IMR-90 (cell line): Measurements from ENCODE around the gene DISC1.

Source experiments
- BHLHE40 ChIP-seq: fragments of 150-350 bp; IDR thresholded peaks from 2 replicates; pipeline ENCODE4 v1.6.1; 2016; ENCODE audit warnings: mild to moderate bottlenecking, low read depth, low read length
- CEBPB ChIP-seq: IDR thresholded peaks from 2 replicates; pipeline ENCODE4 v1.6.1; 2012; ENCODE audit warnings: low read depth, low read length, improper control_type of control experiment
- CHD1 ChIP-seq: IDR thresholded peaks from 2 replicates; pipeline ENCODE4 v1.6.1; 2012; ENCODE audit warnings: low read depth, low read length, improper control_type of control experiment
- FOS ChIP-seq: fragments of 150-350 bp; IDR thresholded peaks from 2 replicates; pipeline ENCODE4 v1.6.1; 2016; ENCODE audit warnings: low read depth, low read length
- MAFK ChIP-seq: IDR thresholded peaks from 2 replicates; pipeline ENCODE4 v1.6.1; 2012; ENCODE audit warnings: low read depth, low read length, improper control_type of control experiment
- MAZ ChIP-seq: IDR thresholded peaks from 2 replicates; pipeline ENCODE4 v1.6.1; 2012; ENCODE audit warnings: low read depth, mild to moderate bottlenecking, low read length, improper control_type of control experiment, moderate library complexity, borderline replicate concordance
- MXI1 ChIP-seq: IDR thresholded peaks from 2 replicates; pipeline ENCODE4 v1.6.1; 2012; ENCODE audit warnings: low read depth, mild to moderate bottlenecking, low read length, moderate library complexity, borderline replicate concordance
- NFE2L2 ChIP-seq: fragments of 150-350 bp; IDR thresholded peaks from 2 replicates; pipeline ENCODE4 v1.6.1; 2016; ENCODE audit warnings: low read depth, mild to moderate bottlenecking, low read length
- POLR2A ChIP-seq: IDR thresholded peaks from 2 replicates; pipeline ENCODE4 v1.6.1; 2012; ENCODE audit warnings: mild to moderate bottlenecking, low read depth, low read length
- RAD21 ChIP-seq: IDR thresholded peaks from 2 replicates; pipeline ENCODE4 v1.6.1; 2012; ENCODE audit warnings: low read length, improper control_type of control experiment
- RCOR1 ChIP-seq: IDR thresholded peaks from 2 replicates; pipeline ENCODE4 v1.6.1; 2012; ENCODE audit warnings: mild to moderate bottlenecking, low read length, improper control_type of control experiment; ENCODE audit not compliant: insufficient replicate concordance
- TF ChIP-seq, protein P1 (sequence below): conservative IDR thresholded peaks from 2 replicates; pipeline ENCODE4 v1.5.1; 2012; ENCODE audit warnings: mild to moderate bottlenecking, low read depth, low read length, improper control_type of control experiment
- TF ChIP-seq, protein P2 (sequence below): fragments of 150-350 bp; IDR thresholded peaks from 2 replicates; pipeline ENCODE4 v1.6.1; 2016; ENCODE audit warnings: low read depth, mild to moderate bottlenecking, low read length, moderate library complexity, borderline replicate concordance
- TF ChIP-seq, protein P3 (sequence below): fragments of 150-350 bp; IDR thresholded peaks from 2 replicates; pipeline ENCODE4 v1.6.1; 2017; ENCODE audit warnings: mild to moderate bottlenecking, antibody characterized with exemption, low read length, low read depth

DNA sequence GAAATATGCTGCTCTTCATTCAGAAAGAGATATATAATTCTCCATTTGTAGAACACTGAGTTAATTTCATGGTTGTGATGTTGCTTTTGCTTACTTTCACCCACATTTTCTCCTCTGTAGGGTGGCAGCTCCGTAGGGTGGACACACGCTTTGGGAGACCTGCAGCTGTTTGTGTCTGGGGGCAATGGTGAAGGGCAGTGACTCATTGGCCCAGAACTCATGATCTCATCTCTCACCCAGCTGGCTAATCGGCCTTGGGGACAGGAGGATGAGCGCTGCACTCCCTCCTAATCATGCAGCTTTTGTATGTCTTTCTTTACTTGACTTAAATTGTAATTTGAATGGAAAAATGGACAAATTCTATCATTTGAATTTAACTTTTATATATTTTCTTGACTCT is 9.6 kb downstream of the DISC1 start:
- TF ChIP-seq POLR2A (no peak), MXI1 (0 out of 2 replicates have a peak, but pooled peaks have one; percentile 19), RCOR1 (no peak), RAD21 (no peak), MAZ (peak; percentile 64), MAFK (no peak), FOS (peak; percentile 77), BHLHE40 (no peak), CEBPB (no peak), NFE2L2 (no peak), CHD1 (no peak)
- TF ChIP-seq, protein P1, sequence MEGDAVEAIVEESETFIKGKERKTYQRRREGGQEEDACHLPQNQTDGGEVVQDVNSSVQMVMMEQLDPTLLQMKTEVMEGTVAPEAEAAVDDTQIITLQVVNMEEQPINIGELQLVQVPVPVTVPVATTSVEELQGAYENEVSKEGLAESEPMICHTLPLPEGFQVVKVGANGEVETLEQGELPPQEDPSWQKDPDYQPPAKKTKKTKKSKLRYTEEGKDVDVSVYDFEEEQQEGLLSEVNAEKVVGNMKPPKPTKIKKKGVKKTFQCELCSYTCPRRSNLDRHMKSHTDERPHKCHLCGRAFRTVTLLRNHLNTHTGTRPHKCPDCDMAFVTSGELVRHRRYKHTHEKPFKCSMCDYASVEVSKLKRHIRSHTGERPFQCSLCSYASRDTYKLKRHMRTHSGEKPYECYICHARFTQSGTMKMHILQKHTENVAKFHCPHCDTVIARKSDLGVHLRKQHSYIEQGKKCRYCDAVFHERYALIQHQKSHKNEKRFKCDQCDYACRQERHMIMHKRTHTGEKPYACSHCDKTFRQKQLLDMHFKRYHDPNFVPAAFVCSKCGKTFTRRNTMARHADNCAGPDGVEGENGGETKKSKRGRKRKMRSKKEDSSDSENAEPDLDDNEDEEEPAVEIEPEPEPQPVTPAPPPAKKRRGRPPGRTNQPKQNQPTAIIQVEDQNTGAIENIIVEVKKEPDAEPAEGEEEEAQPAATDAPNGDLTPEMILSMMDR, result no peak
- TF ChIP-seq, protein P2, sequence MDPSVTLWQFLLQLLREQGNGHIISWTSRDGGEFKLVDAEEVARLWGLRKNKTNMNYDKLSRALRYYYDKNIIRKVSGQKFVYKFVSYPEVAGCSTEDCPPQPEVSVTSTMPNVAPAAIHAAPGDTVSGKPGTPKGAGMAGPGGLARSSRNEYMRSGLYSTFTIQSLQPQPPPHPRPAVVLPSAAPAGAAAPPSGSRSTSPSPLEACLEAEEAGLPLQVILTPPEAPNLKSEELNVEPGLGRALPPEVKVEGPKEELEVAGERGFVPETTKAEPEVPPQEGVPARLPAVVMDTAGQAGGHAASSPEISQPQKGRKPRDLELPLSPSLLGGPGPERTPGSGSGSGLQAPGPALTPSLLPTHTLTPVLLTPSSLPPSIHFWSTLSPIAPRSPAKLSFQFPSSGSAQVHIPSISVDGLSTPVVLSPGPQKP, result no peak
- TF ChIP-seq, protein P3, sequence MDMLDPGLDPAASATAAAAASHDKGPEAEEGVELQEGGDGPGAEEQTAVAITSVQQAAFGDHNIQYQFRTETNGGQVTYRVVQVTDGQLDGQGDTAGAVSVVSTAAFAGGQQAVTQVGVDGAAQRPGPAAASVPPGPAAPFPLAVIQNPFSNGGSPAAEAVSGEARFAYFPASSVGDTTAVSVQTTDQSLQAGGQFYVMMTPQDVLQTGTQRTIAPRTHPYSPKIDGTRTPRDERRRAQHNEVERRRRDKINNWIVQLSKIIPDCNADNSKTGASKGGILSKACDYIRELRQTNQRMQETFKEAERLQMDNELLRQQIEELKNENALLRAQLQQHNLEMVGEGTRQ, result no peak
